H1 (cell line): ENCODE data around the gene SCN2A. TPM values are rescaled to one million over a fixed set of nuclear protein-coding genes. Genes with fewer than 3 reads are reported as not detected.

ENCODE experiments used
- CTCF ChIA-PET: fragments of 300-600 bp; sonication (Branson Sonifier 250); formaldehyde crosslinking; loops from one replicate; lab custom pipeline; 2021; ENCODE audit not compliant: partially characterized antibody; lab: Charles Lee
- POLR2A ChIA-PET: fragments of 300-600 bp; sonication (Branson Sonifier 250); formaldehyde crosslinking; loops from one replicate; lab custom pipeline; 2021; ENCODE audit warnings: inconsistent platforms; ENCODE audit not compliant: partially characterized antibody; lab: Charles Lee
- DNase-seq, 2 experiments: peaks; one replicate each; pipeline versions ENCODE4 v3.0.0 to v3.0.0-alpha.2; 2010 to 2022; ENCODE audit warnings: low spot score in 2 of 2, low read depth in 1 of 2, mixed read lengths in 1 of 2
- FAIRE-seq: peaks from 2 replicates; lab custom pipeline; 2011; peaks lifted over from hg19 to GRCh38; lab: Jason Lieb, UNC
- H2AFZ ChIP-seq: 2 replicates; pipeline ENCODE4 v1.8.1; 2012; ENCODE audit warnings: low read length, inconsistent platforms
- H2AK5ac ChIP-seq: 2 replicates; pipeline ENCODE4 v1.6.1; 2013; ENCODE audit warnings: low read depth, low read length
- H2BK120ac ChIP-seq: replicated peaks from 2 replicates; pipeline ENCODE3; 2013; ENCODE audit warnings: low read depth, low read length, inconsistent platforms
- H2BK12ac ChIP-seq: 2 replicates; pipeline ENCODE4 v1.6.1; 2013; ENCODE audit warnings: low read depth, low read length
- H2BK15ac ChIP-seq: 2 replicates; pipeline ENCODE4 v1.6.1; 2013; ENCODE audit warnings: low read length
- H2BK20ac ChIP-seq: 2 replicates; pipeline ENCODE4 v1.6.1; 2013; ENCODE audit warnings: low read length
- H2BK5ac ChIP-seq: 2 replicates; pipeline ENCODE4 v1.6.1; 2013; ENCODE audit warnings: low read depth, low read length
- H3K14ac ChIP-seq: 2 replicates; pipeline ENCODE4 v1.6.1; 2013; ENCODE audit warnings: inconsistent platforms; ENCODE audit not compliant: insufficient read length
- H3K18ac ChIP-seq: 2 replicates; pipeline ENCODE4 v1.6.1; 2013; ENCODE audit warnings: low read length; ENCODE audit errors: extremely low read depth
- H3K23ac ChIP-seq: 2 replicates; pipeline ENCODE4 v1.6.1; 2013; ENCODE audit warnings: inconsistent platforms; ENCODE audit not compliant: insufficient read length
- H3K23me2 ChIP-seq: 2 replicates; pipeline ENCODE4 v1.6.1; 2013; ENCODE audit warnings: low read depth, low read length
- H3K27ac ChIP-seq: 2 replicates; pipeline ENCODE4 v1.6.1; 2011; ENCODE audit warnings: low read depth, low read length, inconsistent platforms
- H3K27me3 ChIP-seq, 4 experiments: replicated peaks in 1 of 4; 1 replicate in 1 of 4; 2 replicates in 3 of 4; pipeline versions ENCODE4 v1.6.1 to v1.8.1; 2011 to 2013; ENCODE audit warnings: low read length in 3 of 4, mild to moderate bottlenecking in 3 of 4, inconsistent platforms in 2 of 4, mixed read lengths in 2 of 4, moderate library complexity in 1 of 4; ENCODE audit not compliant: control insufficient read depth in 3 of 4, insufficient read depth in 3 of 4; ENCODE audit errors: extremely low read depth in 1 of 4
- H3K36me3 ChIP-seq, 4 experiments: 2 replicates each; pipeline versions ENCODE4 v1.6.1 to v1.8.1; 2011 to 2013; ENCODE audit warnings: mild to moderate bottlenecking in 4 of 4, low read length in 3 of 4, moderate library complexity in 2 of 4, control low read depth in 1 of 4, inconsistent platforms in 1 of 4; ENCODE audit not compliant: insufficient read depth in 4 of 4, control insufficient read depth in 2 of 4
- H3K4ac ChIP-seq: replicated peaks from 2 replicates; pipeline ENCODE3; 2013; ENCODE audit warnings: low read length, low read depth, mixed read lengths, inconsistent platforms; ENCODE audit not compliant: insufficient read length
- H3K4me1 ChIP-seq, 4 experiments: replicated peaks in 1 of 4; 1 replicate in 1 of 4; 2 replicates in 3 of 4; pipeline versions ENCODE4 v1.6.1 to v1.8.1; 2011 to 2013; ENCODE audit warnings: low read length in 3 of 4, inconsistent platforms in 2 of 4, mixed read lengths in 1 of 4; ENCODE audit not compliant: insufficient read depth in 4 of 4, control insufficient read depth in 3 of 4
- H3K4me2 ChIP-seq, 2 experiments: 2 replicates each; pipeline versions ENCODE4 v1.6.1 to v1.8.1; 2011 to 2013; ENCODE audit warnings: low read depth in 2 of 2, low read length in 2 of 2, control low read depth in 1 of 2, inconsistent platforms in 1 of 2, mild to moderate bottlenecking in 1 of 2; ENCODE audit not compliant: insufficient read depth in 1 of 2
- H3K4me3 ChIP-seq, 4 experiments: fragments of 200-600, 300-600 bp in 1 of 4; sonication (generic), shearing (Covaris generic), sonication (Bioruptor Twin) in 1 of 4; 2 replicates each; pipeline versions ENCODE4 v1.5.1 to v1.8.1; 2011 to 2016; ENCODE audit warnings: low read length in 4 of 4, low read depth in 3 of 4, control low read depth in 2 of 4, inconsistent platforms in 2 of 4, mild to moderate bottlenecking in 2 of 4, mixed read lengths in 1 of 4, moderate library complexity in 1 of 4; ENCODE audit not compliant: insufficient read depth in 2 of 4; ENCODE audit errors: extremely low read depth in 1 of 4
- H3K56ac ChIP-seq: replicated peaks from 2 replicates; pipeline ENCODE3; 2013; ENCODE audit warnings: low read depth, mild to moderate bottlenecking, mixed read lengths, low read length, inconsistent platforms; ENCODE audit not compliant: insufficient read length
- H3K79me1 ChIP-seq: 2 replicates; pipeline ENCODE4 v1.6.1; 2013; ENCODE audit warnings: low read depth, low read length, control low read depth
- H3K79me2 ChIP-seq, 2 experiments: 2 replicates each; pipeline versions ENCODE4 v1.6.1 to v1.8.1; 2012 to 2013; ENCODE audit warnings: low read length in 2 of 2, mild to moderate bottlenecking in 2 of 2, inconsistent platforms in 1 of 2; ENCODE audit not compliant: insufficient read depth in 2 of 2, control insufficient read depth in 1 of 2
- H3K9ac ChIP-seq, 4 experiments: replicated peaks in 1 of 4; 1 replicate in 1 of 4; 2 replicates in 3 of 4; pipeline versions ENCODE4 v1.6.1 to v1.8.1; 2011 to 2013; ENCODE audit warnings: low read depth in 3 of 4, low read length in 3 of 4, control low read depth in 2 of 4, mild to moderate bottlenecking in 2 of 4, moderate library complexity in 2 of 4, inconsistent platforms in 1 of 4; ENCODE audit errors: extremely low read depth in 1 of 4
- H3K9me3 ChIP-seq, 2 experiments: 2 replicates each; pipeline versions ENCODE4 v1.6.1 to v1.8.1; 2012 to 2013; ENCODE audit warnings: mild to moderate bottlenecking in 2 of 2, moderate library complexity in 2 of 2, control low read depth in 1 of 2, inconsistent platforms in 1 of 2, low read depth in 1 of 2, low read length in 1 of 2, mixed read lengths in 1 of 2; ENCODE audit not compliant: insufficient read depth in 2 of 2
- H4K20me1 ChIP-seq, 2 experiments: replicated peaks in 1 of 2; 2 replicates each; pipeline versions ENCODE3 to v1.8.1; 2011 to 2013; ENCODE audit warnings: inconsistent platforms in 2 of 2, low read length in 2 of 2, mild to moderate bottlenecking in 1 of 2; ENCODE audit not compliant: insufficient read depth in 2 of 2, control insufficient read depth in 1 of 2
- H4K5ac ChIP-seq: 2 replicates; pipeline ENCODE4 v1.6.1; 2013; ENCODE audit warnings: low read length, low read depth, mixed read lengths, inconsistent platforms; ENCODE audit not compliant: insufficient read length
- H4K8ac ChIP-seq: 2 replicates; pipeline ENCODE4 v1.8.0; 2013; ENCODE audit warnings: mild to moderate bottlenecking, moderate library complexity, low read length, inconsistent platforms; ENCODE audit not compliant: insufficient read depth; ENCODE audit errors: extremely low read depth
- H4K91ac ChIP-seq: replicated peaks from 2 replicates; pipeline ENCODE3; 2013; ENCODE audit warnings: low read length, mixed read lengths, inconsistent platforms; ENCODE audit not compliant: insufficient read length
- EP300 ChIP-seq, 2 experiments: IDR thresholded peaks; 1 replicate in 1 of 2; 2 replicates in 1 of 2; pipeline ENCODE4 v1.6.1; 2011 to 2012; ENCODE audit warnings: low read depth in 2 of 2, low read length in 2 of 2, mild to moderate bottlenecking in 2 of 2, borderline replicate concordance in 1 of 2, inconsistent platforms in 1 of 2, moderate library complexity in 1 of 2
- KDM1A ChIP-seq: fragments of 200-600, 300-600 bp; sonication (generic); IDR thresholded peaks from 2 replicates; pipeline ENCODE4 v1.7.1; 2016; ENCODE audit warnings: mild to moderate bottlenecking, low read length, borderline replicate concordance
- RAD21 ChIP-seq, 2 experiments: IDR thresholded peaks in 1 of 2; conservative IDR thresholded peaks in 1 of 2; 2 replicates each; pipeline ENCODE4 v1.6.1; 2011; ENCODE audit warnings: low read depth in 2 of 2, low read length in 2 of 2, improper control_type of control experiment in 1 of 2, inconsistent platforms in 1 of 2, mild to moderate bottlenecking in 1 of 2, moderate library complexity in 1 of 2
- TAF7 ChIP-seq: optimal IDR thresholded peaks from 2 replicates; pipeline ENCODE3; 2011; ENCODE audit warnings: low read depth, mild to moderate bottlenecking, inconsistent platforms, low read length, moderate library complexity, borderline replicate concordance
- TBP ChIP-seq: IDR thresholded peaks from 2 replicates; pipeline ENCODE4 v1.6.1; 2011; ENCODE audit warnings: low read depth, low read length, improper control_type of control experiment
- WGBS, 2 experiments: shearing (Covaris generic) in 1 of 2; methylation state at CpG; one replicate each; pipeline versions ENCODE4 v1.1.6 to v1.1.7; 2013 to 2015; ENCODE audit warnings: low lambda C conversion rate in 2 of 2, mixed read lengths in 2 of 2, inconsistent platforms in 1 of 2, low coverage in 1 of 2, missing lambda C conversion rate in 1 of 2; ENCODE audit not compliant: insufficient replicate concordance in 2 of 2, insufficient coverage in 1 of 2, insufficient read length in 1 of 2; ENCODE audit errors: extremely low coverage in 1 of 2, missing lambda C conversion rate in 1 of 2; 5-methylcytosine and 5-hydroxymethylcytosine counted together
- polyA plus RNA-seq, 7 experiments: library from polyadenylated mRNA; depleted of rRNA in 3 of 7; stranded (reverse) in 5 of 7; unstranded in 2 of 7; fragments of >200 nt in 5 of 7; fragments of 200-250 nt in 2 of 7; gene quantifications; 1 replicate in 5 of 7; 2 replicates in 1 of 7; 4 replicates in 1 of 7; pipeline versions ENCODE4 v1.2.1 to v1.2.3, GENCODE V29; 2011 to 2013; ENCODE audit warnings: missing spikeins in 2 of 7, mixed read lengths in 2 of 7
- total RNA-seq: library from RNA; stranded (reverse); fragmentation: NEBNext Ultra II Directional; extraction: Animal tissue kit (Norgen Biotek cat#: 25700); gene quantifications from 2 replicates; pipeline ENCODE4 v1.2.1, GENCODE V29; 2021
- TF ChIP-seq, protein P1 (sequence below), 3 experiments: IDR thresholded peaks; 1 replicate in 2 of 3; 2 replicates in 1 of 3; pipeline versions ENCODE4 v1.5.1 to v1.6.1; 2011; ENCODE audit warnings: low read length in 3 of 3, mild to moderate bottlenecking in 3 of 3, inconsistent platforms in 2 of 3, low read depth in 1 of 3, moderate library complexity in 1 of 3; ENCODE audit not compliant: insufficient read depth in 1 of 3; ENCODE audit errors: control extremely low read depth in 1 of 3

SCN2A gene
- total and polyA plus RNA-seq, 2 of the 8 experiments (the other 6 are each of a cell fraction or from before 2014, with no cell fraction given), result 0.18 to 1.1 TPM

- no peaks in the 10 kb centered on the region for H4K20me1 ChIP-seq
- no peak within 1 kb of the TSS for H4K8ac ChIP-seq
- DNase-seq (no peak), FAIRE-seq (peak; percentile 91)
- H2AK5ac ChIP-seq, result no peak within 1 kb of the TSS
- no peaks in the 10 kb centered on the region for H3K27me3 ChIP-seq
- no peak within 1 kb of the TSS for H4K91ac ChIP-seq
- no peaks in the 10 kb centered on the region for H3K4me1 ChIP-seq
- H3K23me2 ChIP-seq, result no peaks in the 10 kb centered on the region
- H3K9me3 ChIP-seq, result no peaks in the 10 kb centered on the region
- H3K4me3 ChIP-seq, result no peak within 1 kb of the TSS
- WGBS, 2 experiments, result 25% methylated on average over 8 of the region's 8 CpGs; no CpG with 5 or more reads in 1 of the 2 experiments
- H2AFZ ChIP-seq, result no peak within 1 kb of the TSS
- no peaks in the 10 kb centered on the region for H3K79me2 ChIP-seq
- no peak within 1 kb of the TSS for H4K5ac ChIP-seq
- no peak within 1 kb of the TSS for H2BK120ac ChIP-seq
- no peak within 1 kb of the TSS for H3K4ac ChIP-seq
- H3K23ac ChIP-seq, result no peak within 1 kb of the TSS
- ChIA-PET CTCF (interaction anchor here (0.6 to 16.5 kb wide), 35 partner anchors 9 to 571 kb away, joined by 3 to 218 read pairs (median 4); partner anchors contain the start of gene SCN2A), POLR2A (no interaction called here)
- no peak within 1 kb of the TSS for H2BK5ac ChIP-seq
- H3K27ac ChIP-seq, result no peak within 1 kb of the TSS
- no peaks in the 10 kb centered on the region for H3K36me3 ChIP-seq
- H3K79me1 ChIP-seq, result no peaks in the 10 kb centered on the region
- H3K14ac ChIP-seq, result no peak within 1 kb of the TSS
- no peak within 1 kb of the TSS for H2BK20ac ChIP-seq
- H2BK15ac ChIP-seq, result no peak within 1 kb of the TSS
- TF ChIP-seq TAF7, result no peak
- TF ChIP-seq, protein P1, sequence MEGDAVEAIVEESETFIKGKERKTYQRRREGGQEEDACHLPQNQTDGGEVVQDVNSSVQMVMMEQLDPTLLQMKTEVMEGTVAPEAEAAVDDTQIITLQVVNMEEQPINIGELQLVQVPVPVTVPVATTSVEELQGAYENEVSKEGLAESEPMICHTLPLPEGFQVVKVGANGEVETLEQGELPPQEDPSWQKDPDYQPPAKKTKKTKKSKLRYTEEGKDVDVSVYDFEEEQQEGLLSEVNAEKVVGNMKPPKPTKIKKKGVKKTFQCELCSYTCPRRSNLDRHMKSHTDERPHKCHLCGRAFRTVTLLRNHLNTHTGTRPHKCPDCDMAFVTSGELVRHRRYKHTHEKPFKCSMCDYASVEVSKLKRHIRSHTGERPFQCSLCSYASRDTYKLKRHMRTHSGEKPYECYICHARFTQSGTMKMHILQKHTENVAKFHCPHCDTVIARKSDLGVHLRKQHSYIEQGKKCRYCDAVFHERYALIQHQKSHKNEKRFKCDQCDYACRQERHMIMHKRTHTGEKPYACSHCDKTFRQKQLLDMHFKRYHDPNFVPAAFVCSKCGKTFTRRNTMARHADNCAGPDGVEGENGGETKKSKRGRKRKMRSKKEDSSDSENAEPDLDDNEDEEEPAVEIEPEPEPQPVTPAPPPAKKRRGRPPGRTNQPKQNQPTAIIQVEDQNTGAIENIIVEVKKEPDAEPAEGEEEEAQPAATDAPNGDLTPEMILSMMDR (IDR thresholded peaks at IDR 0.05; ENCODE audit: control extremely low read depth in 1 of 3, insufficient read depth in 1 of 3, low read depth in 1 of 3, low read length in 3 of 3), result peak in 2 of 3 experiments; percentile 76 to 80; a peak in 3 of 4 replicates
- peak; percentile 83 to 86 for TF ChIP-seq RAD21 (IDR thresholded peaks at IDR 0.05 in 1 of 2, conservative IDR thresholded peaks at IDR 0.05 in 1 of 2; ENCODE audit: low read depth in 2 of 2, low read length in 2 of 2)
- no peak for TF ChIP-seq TBP
- no peak for TF ChIP-seq KDM1A
- no peak for TF ChIP-seq EP300 (IDR thresholded peaks at IDR 0.05; ENCODE audit: borderline replicate concordance in 1 of 2, low read depth in 2 of 2, low read length in 2 of 2)
- no peak within 1 kb of the TSS for H3K4me2 ChIP-seq
- H3K18ac ChIP-seq, result no peak within 1 kb of the TSS
- H3K9ac ChIP-seq, result no peak within 1 kb of the TSS
- H2BK12ac ChIP-seq, result no peak within 1 kb of the TSS
- H3K56ac ChIP-seq, result no peak within 1 kb of the TSS
Measured at GRCh38 chr2:165203689-165204559, 35.3 kb upstream of the SCN2A start, which contains the start of gene SCN3A. TSS of gene SCN3A (minus strand) at chr2:165204050. CDS start at chr2:165176394, 27,656 bp downstream.
